DMS 273 (cell line): ENCODE results near the gene OR2T29.
"Not testable (repeated sequence)": the region's sequence is repeated elsewhere in the genome, so short reads cannot be mapped to it uniquely, and the experiment has no call there.

Experiments used
- DNase-seq: peaks from one replicate; lab custom pipeline; 2025; ENCODE audit not compliant: unreplicated experiment; lab: John Stamatoyannopoulos, UW

Gene OR2T29

GRCh38 chr1:248562672-248563071 is at the start of gene OR2T29:
Gene OR2T29, minus strand, starts transcription at chr1:248562772. Its CDS starts 3,281 bp downstream, at chr1:248559491.
- not testable (repeated sequence) for DNase-seq

GRCh38 chr1:248611883-248612414 is 49.4 kb upstream of the OR2T29 start:
- no peak for DNase-seq

- no peak for DNase-seq
Measured at GRCh38 chr1:248610301-248610700, 47.7 kb upstream of the OR2T29 start.

- no peak for DNase-seq
Measured at GRCh38 chr1:248599396-248599795, 36.8 kb upstream of the OR2T29 start.

- DNase-seq = no peak
Measured at GRCh38 chr1:248597589-248597988, 35.0 kb upstream of the OR2T29 start, which contains the start of gene OR2T10. Gene OR2T10, minus strand, starts transcription at chr1:248597700. Its CDS starts 3,932 bp downstream, at chr1:248593768.

GRCh38 chr1:248596615-248597014 is 34.0 kb upstream of the OR2T29 start:
- DNase-seq = no peak

- no peak for DNase-seq
Measured at GRCh38 chr1:248593226-248593625, 30.7 kb upstream of the OR2T29 start.

GRCh38 chr1:248592655-248593054 is 30.1 kb upstream of the OR2T29 start:
- DNase-seq = no peak

- no peak for DNase-seq
Measured at GRCh38 chr1:248590055-248590454, 27.5 kb upstream of the OR2T29 start.

GRCh38 chr1:248589334-248589733 is 26.8 kb upstream of the OR2T29 start:
- no peak for DNase-seq

GRCh38 chr1:248585266-248585665 is 22.7 kb upstream of the OR2T29 start:
- DNase-seq = no peak

- DNase-seq = no peak
Measured at GRCh38 chr1:248576260-248576980, 13.8 kb upstream of the OR2T29 start.

GRCh38 chr1:248574657-248575056 is 12.1 kb upstream of the OR2T29 start, which contains the start of gene OR2T34:
Gene OR2T34, minus strand, starts transcription at chr1:248574757. Its CDS starts 0 bp downstream, at chr1:248574757.
- not testable (repeated sequence) for DNase-seq

- not testable (repeated sequence) for DNase-seq
Measured at GRCh38 chr1:248573856-248574255, 11.3 kb upstream of the OR2T29 start.

- not testable (repeated sequence) for DNase-seq
Measured at GRCh38 chr1:248572049-248572448, 9.5 kb upstream of the OR2T29 start.

- not testable (repeated sequence) for DNase-seq
Measured at GRCh38 chr1:248570811-248571210, 8.2 kb upstream of the OR2T29 start.

- DNase-seq = not testable (repeated sequence)
Measured at GRCh38 chr1:248569049-248569448, 6.5 kb upstream of the OR2T29 start.

GRCh38 chr1:248565530-248566373 is 3.2 kb upstream of the OR2T29 start:
- DNase-seq = not testable (repeated sequence)

- DNase-seq = not testable (repeated sequence)
Measured at GRCh38 chr1:248551027-248551426, 11.5 kb downstream of the OR2T29 start.

GRCh38 chr1:248547383-248547782 is 15.2 kb downstream of the OR2T29 start:
- DNase-seq = not testable (repeated sequence)

- not testable (repeated sequence) for DNase-seq
Measured at GRCh38 chr1:248537449-248537848, 25.1 kb downstream of the OR2T29 start.
